ENCODE data around the gene OLFML2B. TPM values are rescaled to one million over a fixed set of nuclear protein-coding genes. Genes with fewer than 3 reads are reported as not detected.

Gene OLFML2B
- total and polyA plus RNA-seq, 2 of the 4 experiments (the other 2 are of a cell fraction) = 0.36 to 0.74 TPM

DNA sequence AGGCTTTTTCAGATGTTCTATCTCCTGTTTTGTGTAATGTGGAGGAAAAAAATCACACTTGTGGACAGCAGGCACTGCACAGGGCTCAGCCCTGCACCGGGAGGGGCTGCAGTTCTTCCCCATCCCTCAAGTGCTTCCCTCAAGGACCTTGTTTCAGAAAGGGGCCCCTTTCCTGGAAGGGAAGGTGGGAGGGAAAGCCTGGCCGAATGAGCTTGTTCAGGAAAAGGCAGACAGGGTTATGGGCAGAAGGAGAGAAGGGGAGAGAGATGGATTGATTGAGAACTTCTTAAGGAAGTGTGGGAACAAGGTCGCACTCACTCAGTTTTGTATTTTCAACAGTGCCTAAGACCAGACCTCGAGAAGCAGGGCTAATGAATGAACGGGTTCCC lies 41.2 kb downstream of the OLFML2B start:
- no peak overlapping the region for H3K4me2 ChIP-seq (ENCODE audit: low read depth, low read length)
- no peaks in the 10 kb centered on the region for H3K36me3 ChIP-seq (ENCODE audit: control insufficient read depth, insufficient read depth, low read length)
- no peak overlapping the region for H2AK5ac ChIP-seq (ENCODE audit: low read depth, low read length)
- H2AK9ac ChIP-seq (replicated peaks; ENCODE audit: low read depth, low read length, poor library complexity) = no peak overlapping the region
- no peak overlapping the region for H3K18ac ChIP-seq (ENCODE audit: low read depth, low read length)
- no peak overlapping the region for H4K8ac ChIP-seq (ENCODE audit: low read depth in 2 of 2, low read length in 2 of 2)
- no peak overlapping the region for H3K23ac ChIP-seq (ENCODE audit: low read depth, low read length)
- no peak overlapping the region for H4K91ac ChIP-seq (ENCODE audit: insufficient read depth, low read depth, low read length)
- H3K9ac ChIP-seq (ENCODE audit: low read depth, low read length) = no peak overlapping the region
- DNase-seq = no peak
- no peak overlapping the region for H2AFZ ChIP-seq (replicated peaks; ENCODE audit: low read length, poor library complexity)
- dilution Hi-C loops (cut with HindIII; ENCODE audit: low sequenced_read_pairs, unreplicated experiment) (no loop called here), in situ Hi-C loops (cut with MboI; ENCODE audit: low sequenced_read_pairs) (no loop called here), intact Hi-C loops (cut with micrococcal nuclease) (no loop called here)
- H3K27ac ChIP-seq (ENCODE audit: insufficient read depth, low read length) = no peak overlapping the region
- WGBS, 2 experiments (ENCODE audit: extremely low coverage in 2 of 2, insufficient read length in 1 of 2) = 36% methylated on average over 2 of the region's 5 CpGs; no CpG with 5 or more reads in 1 of the 2 experiments
- TF ChIP-seq, protein P1, sequence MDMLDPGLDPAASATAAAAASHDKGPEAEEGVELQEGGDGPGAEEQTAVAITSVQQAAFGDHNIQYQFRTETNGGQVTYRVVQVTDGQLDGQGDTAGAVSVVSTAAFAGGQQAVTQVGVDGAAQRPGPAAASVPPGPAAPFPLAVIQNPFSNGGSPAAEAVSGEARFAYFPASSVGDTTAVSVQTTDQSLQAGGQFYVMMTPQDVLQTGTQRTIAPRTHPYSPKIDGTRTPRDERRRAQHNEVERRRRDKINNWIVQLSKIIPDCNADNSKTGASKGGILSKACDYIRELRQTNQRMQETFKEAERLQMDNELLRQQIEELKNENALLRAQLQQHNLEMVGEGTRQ (IDR thresholded peaks at IDR 0.05; ENCODE audit: low read depth, low read length) = no peak
- TF ChIP-seq FOS (IDR thresholded peaks at IDR 0.05; ENCODE audit: low read depth, low read length) (no peak), POLR2A (IDR thresholded peaks at IDR 0.05; ENCODE audit: low read depth, low read length) (no peak), MAZ (IDR thresholded peaks at IDR 0.05; ENCODE audit: borderline replicate concordance, low read depth, low read length) (no peak), NFE2L2 (IDR thresholded peaks at IDR 0.05; ENCODE audit: low read depth, low read length) (no peak), RAD21 (IDR thresholded peaks at IDR 0.05; ENCODE audit: low read length) (no peak), MAFK (IDR thresholded peaks at IDR 0.05; ENCODE audit: low read depth, low read length) (no peak), RFX5 (IDR thresholded peaks at IDR 0.05; ENCODE audit: low read depth, low read length) (no peak), RCOR1 (IDR thresholded peaks at IDR 0.05; ENCODE audit: insufficient replicate concordance, low read length) (no peak), CHD1 (IDR thresholded peaks at IDR 0.05; ENCODE audit: low read depth, low read length) (no peak), BHLHE40 (IDR thresholded peaks at IDR 0.05; ENCODE audit: low read depth, low read length) (no peak), MXI1 (IDR thresholded peaks at IDR 0.05; ENCODE audit: borderline replicate concordance, low read depth, low read length) (no peak), SMC3 (IDR thresholded peaks at IDR 0.05; ENCODE audit: low read depth, low read length) (no peak), CTCF (conservative IDR thresholded peaks at IDR 0.05; ENCODE audit: low read depth, low read length) (no peak), CEBPB (IDR thresholded peaks at IDR 0.05; ENCODE audit: low read depth, low read length) (no peak)
- TF ChIP-seq, protein P2, sequence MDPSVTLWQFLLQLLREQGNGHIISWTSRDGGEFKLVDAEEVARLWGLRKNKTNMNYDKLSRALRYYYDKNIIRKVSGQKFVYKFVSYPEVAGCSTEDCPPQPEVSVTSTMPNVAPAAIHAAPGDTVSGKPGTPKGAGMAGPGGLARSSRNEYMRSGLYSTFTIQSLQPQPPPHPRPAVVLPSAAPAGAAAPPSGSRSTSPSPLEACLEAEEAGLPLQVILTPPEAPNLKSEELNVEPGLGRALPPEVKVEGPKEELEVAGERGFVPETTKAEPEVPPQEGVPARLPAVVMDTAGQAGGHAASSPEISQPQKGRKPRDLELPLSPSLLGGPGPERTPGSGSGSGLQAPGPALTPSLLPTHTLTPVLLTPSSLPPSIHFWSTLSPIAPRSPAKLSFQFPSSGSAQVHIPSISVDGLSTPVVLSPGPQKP (IDR thresholded peaks at IDR 0.05; ENCODE audit: borderline replicate concordance, low read depth, low read length) = no peak
- H3K56ac ChIP-seq (ENCODE audit: extremely low read depth, insufficient read depth, low read length) = no peak overlapping the region
- no peak overlapping the region for H2BK15ac ChIP-seq (ENCODE audit: low read depth, low read length)
- no peaks in the 10 kb centered on the region for H3K79me1 ChIP-seq (ENCODE audit: low read depth in 1 of 2, low read length in 2 of 2)
- POLR2A ChIA-PET (ENCODE audit: unreplicated experiment) = no interaction called here
- no peaks in the 10 kb centered on the region for H3K9me1 ChIP-seq (ENCODE audit: insufficient read depth, low read length)
- H4K5ac ChIP-seq (ENCODE audit: low read depth, low read length) = no peak overlapping the region
- H3K27me3 ChIP-seq (ENCODE audit: control insufficient read depth, insufficient read depth, low read length) = peaks cover 4% of the 10 kb centered on the region
- no peaks in the 10 kb centered on the region for H3K4me1 ChIP-seq (ENCODE audit: control insufficient read depth, insufficient read depth, low read length)
- ATAC-seq (ENCODE audit: low read depth) = no peak
- H3K4me3 ChIP-seq (ENCODE audit: insufficient read depth, low read depth, low read length) = no peak overlapping the region
- H3K14ac ChIP-seq (replicated peaks; ENCODE audit: low read depth, low read length) = no peak overlapping the region
- no peak overlapping the region for H2BK120ac ChIP-seq (ENCODE audit: low read depth, low read length)
- CTCF ChIA-PET = no interaction called here
- BruUV-seq (replicated peaks) = no TSS peak
- H2BK20ac ChIP-seq (ENCODE audit: low read depth, low read length) = no peak overlapping the region
- peaks cover 6% of the 10 kb centered on the region for H3K9me3 ChIP-seq (ENCODE audit: control insufficient read depth, insufficient read depth, low read length)
- H2BK5ac ChIP-seq (ENCODE audit: low read depth, low read length, poor library complexity, severe bottlenecking) = no peak overlapping the region
- H4K20me1 ChIP-seq (ENCODE audit: insufficient read depth, low read length) = no peaks in the 10 kb centered on the region
- no peak overlapping the region for H3K4ac ChIP-seq (ENCODE audit: low read depth, low read length)

All from IMR-90 (cell line).